Sigmoid colon (tissue), 4 donors: Measurements from ENCODE around the gene ADAMTS17.

Source experiments
- EP300 ChIP-seq, 4 donors: sonication (generic); formaldehyde crosslinking; IDR thresholded peaks; one replicate each; pipeline ENCODE4 v1.6.1; 2017; ENCODE audit warnings: antibody characterized with exemption in 4 of 4
- POLR2A ChIP-seq, 2 donors: fragments of 450-650 bp; IDR thresholded peaks; one replicate each; pipeline ENCODE4 v1.6.1; 2016; ENCODE audit warnings: antibody characterized with exemption in 2 of 2, mild to moderate bottlenecking in 2 of 2, moderate library complexity in 2 of 2
- POLR2AphosphoS5 ChIP-seq, 4 donors: sonication (generic); formaldehyde crosslinking; IDR thresholded peaks; one replicate each; pipeline ENCODE4 v1.6.1; 2017; ENCODE audit warnings: antibody characterized with exemption in 4 of 4
- TF ChIP-seq, protein P1 (sequence below), 4 experiments: fragments of 450-650 bp in 3 of 4; fragments of 200-600 bp in 1 of 4; IDR thresholded peaks; one replicate each; pipeline ENCODE4 v1.5.1; 2016 to 2019; ENCODE audit warnings: antibody characterized with exemption in 4 of 4, mild to moderate bottlenecking in 3 of 4, moderate library complexity in 2 of 4

DNA sequence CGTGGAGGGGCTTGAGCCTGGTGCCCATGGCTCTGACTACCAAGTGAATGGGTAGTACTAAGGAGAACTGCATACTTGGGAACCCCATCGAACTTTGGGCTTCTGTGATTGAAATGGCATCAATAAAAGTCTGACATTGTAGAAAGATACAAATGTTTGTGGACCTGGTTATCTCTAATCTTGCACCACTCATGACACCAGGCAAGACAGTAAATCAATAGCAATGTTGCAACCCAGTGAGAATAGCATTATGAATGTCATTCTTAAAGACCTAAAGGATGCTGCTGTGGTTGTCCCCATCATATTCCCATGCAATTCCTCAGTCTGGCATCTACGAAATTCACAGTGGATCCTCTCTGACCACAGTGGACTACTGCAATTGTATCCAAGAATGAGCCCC is 375.0 kb downstream of the ADAMTS17 start:
- TF ChIP-seq POLR2A (IDR thresholded peaks at IDR 0.05), result no peak
- TF ChIP-seq, protein P1, sequence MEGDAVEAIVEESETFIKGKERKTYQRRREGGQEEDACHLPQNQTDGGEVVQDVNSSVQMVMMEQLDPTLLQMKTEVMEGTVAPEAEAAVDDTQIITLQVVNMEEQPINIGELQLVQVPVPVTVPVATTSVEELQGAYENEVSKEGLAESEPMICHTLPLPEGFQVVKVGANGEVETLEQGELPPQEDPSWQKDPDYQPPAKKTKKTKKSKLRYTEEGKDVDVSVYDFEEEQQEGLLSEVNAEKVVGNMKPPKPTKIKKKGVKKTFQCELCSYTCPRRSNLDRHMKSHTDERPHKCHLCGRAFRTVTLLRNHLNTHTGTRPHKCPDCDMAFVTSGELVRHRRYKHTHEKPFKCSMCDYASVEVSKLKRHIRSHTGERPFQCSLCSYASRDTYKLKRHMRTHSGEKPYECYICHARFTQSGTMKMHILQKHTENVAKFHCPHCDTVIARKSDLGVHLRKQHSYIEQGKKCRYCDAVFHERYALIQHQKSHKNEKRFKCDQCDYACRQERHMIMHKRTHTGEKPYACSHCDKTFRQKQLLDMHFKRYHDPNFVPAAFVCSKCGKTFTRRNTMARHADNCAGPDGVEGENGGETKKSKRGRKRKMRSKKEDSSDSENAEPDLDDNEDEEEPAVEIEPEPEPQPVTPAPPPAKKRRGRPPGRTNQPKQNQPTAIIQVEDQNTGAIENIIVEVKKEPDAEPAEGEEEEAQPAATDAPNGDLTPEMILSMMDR (IDR thresholded peaks at IDR 0.05), result no peak
- no peak for TF ChIP-seq POLR2AphosphoS5 (IDR thresholded peaks at IDR 0.05)
- TF ChIP-seq EP300 (IDR thresholded peaks at IDR 0.05), result no peak
